Measurements from ENCODE around the gene TRIO.

DNA sequence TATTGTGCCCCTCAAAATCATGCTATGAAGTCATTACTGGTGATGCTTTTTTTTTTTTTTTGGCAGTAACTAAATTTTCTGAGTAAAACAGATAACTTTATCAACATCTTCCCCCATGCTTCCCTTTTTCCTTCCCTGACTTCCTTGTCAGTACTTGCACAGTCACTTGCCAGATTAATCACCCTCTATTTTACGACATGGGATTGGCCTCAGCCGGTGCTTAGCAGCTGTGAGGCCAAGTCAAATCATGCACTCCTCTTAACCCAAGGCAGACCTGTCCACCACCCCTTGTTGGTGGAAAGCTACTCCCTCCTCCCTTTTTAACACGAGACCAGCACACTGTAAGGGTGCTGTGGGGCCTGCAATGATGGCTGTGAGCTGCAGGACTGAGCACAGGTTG lies 320.5 kb downstream of the TRIO start:
- TF ChIP-seq, protein P1, sequence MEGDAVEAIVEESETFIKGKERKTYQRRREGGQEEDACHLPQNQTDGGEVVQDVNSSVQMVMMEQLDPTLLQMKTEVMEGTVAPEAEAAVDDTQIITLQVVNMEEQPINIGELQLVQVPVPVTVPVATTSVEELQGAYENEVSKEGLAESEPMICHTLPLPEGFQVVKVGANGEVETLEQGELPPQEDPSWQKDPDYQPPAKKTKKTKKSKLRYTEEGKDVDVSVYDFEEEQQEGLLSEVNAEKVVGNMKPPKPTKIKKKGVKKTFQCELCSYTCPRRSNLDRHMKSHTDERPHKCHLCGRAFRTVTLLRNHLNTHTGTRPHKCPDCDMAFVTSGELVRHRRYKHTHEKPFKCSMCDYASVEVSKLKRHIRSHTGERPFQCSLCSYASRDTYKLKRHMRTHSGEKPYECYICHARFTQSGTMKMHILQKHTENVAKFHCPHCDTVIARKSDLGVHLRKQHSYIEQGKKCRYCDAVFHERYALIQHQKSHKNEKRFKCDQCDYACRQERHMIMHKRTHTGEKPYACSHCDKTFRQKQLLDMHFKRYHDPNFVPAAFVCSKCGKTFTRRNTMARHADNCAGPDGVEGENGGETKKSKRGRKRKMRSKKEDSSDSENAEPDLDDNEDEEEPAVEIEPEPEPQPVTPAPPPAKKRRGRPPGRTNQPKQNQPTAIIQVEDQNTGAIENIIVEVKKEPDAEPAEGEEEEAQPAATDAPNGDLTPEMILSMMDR (IDR thresholded peaks at IDR 0.05) = no peak
- TF ChIP-seq POLR2A (IDR thresholded peaks at IDR 0.05) = no peak
